NCI-H2107 (cell line): Measurements from ENCODE around the gene NXT1.
"Not testable (repeated sequence)": the region's sequence is repeated elsewhere in the genome, so short reads cannot be mapped to it uniquely, and the experiment has no call there.

ENCODE experiments used
- DNase-seq: peaks from one replicate; lab custom pipeline; 2025; lab: John Stamatoyannopoulos, UW

The NXT1 gene

GRCh38 chr20:23331450-23332350, 18.9 kb upstream of the NXT1 start:
- DNase-seq: no peak

- no peak for DNase-seq
Observed at GRCh38 chr20:23332467-23332866, 18.1 kb upstream of the NXT1 start.

GRCh38 chr20:23334111-23334510, 16.5 kb upstream of the NXT1 start:
- no peak for DNase-seq

- DNase-seq: no peak
Observed at GRCh38 chr20:23335521-23335920, 15.1 kb upstream of the NXT1 start.

GRCh38 chr20:23336476-23336875, 14.1 kb upstream of the NXT1 start:
- DNase-seq: no peak

- no peak for DNase-seq
Observed at GRCh38 chr20:23337312-23337711, 13.3 kb upstream of the NXT1 start.

GRCh38 chr20:23339986-23340385, 10.6 kb upstream of the NXT1 start:
- no peak for DNase-seq

- DNase-seq: peak; percentile 29
Observed at GRCh38 chr20:23340524-23340923, 10.1 kb upstream of the NXT1 start.

GRCh38 chr20:23341073-23341472, 9.5 kb upstream of the NXT1 start:
- DNase-seq: no peak

- no peak for DNase-seq
Observed at GRCh38 chr20:23343590-23343989, 7.0 kb upstream of the NXT1 start.

- DNase-seq: no peak
Observed at GRCh38 chr20:23344336-23344735, 6.3 kb upstream of the NXT1 start.

GRCh38 chr20:23346002-23346401, 4.6 kb upstream of the NXT1 start:
- DNase-seq: no peak

- no peak for DNase-seq
Observed at GRCh38 chr20:23347791-23348190, 2.8 kb upstream of the NXT1 start.

- not testable (repeated sequence) for DNase-seq
Observed at GRCh38 chr20:23348510-23348909, 2.1 kb upstream of the NXT1 start.

- no peak for DNase-seq
Observed at GRCh38 chr20:23349338-23350195, 1.0 kb upstream of the NXT1 start.

GRCh38 chr20:23350904-23351838, 580 bp downstream of the NXT1 start:
- no peak for DNase-seq

GRCh38 chr20:23356203-23356602, 5.6 kb downstream of the NXT1 start:
- no peak for DNase-seq

- peak; percentile 83 for DNase-seq
Observed at GRCh38 chr20:23357767-23358562, 7.4 kb downstream of the NXT1 start.

GRCh38 chr20:23358563-23358906, 7.9 kb downstream of the NXT1 start:
- DNase-seq: no peak

GRCh38 chr20:23358923-23359593, 8.5 kb downstream of the NXT1 start:
- no peak for DNase-seq

- DNase-seq: no peak
Observed at GRCh38 chr20:23360531-23360930, 9.9 kb downstream of the NXT1 start.
